Activated CD8-positive, alpha-beta memory T cell treated with anti-CD3 and anti-CD28 coated beads, Interleukin-2, amount 50 U/mL, for 24 hours (primary cell): ENCODE results near the gene MYRFL.
"Not testable (repeated sequence)": the region's sequence is repeated elsewhere in the genome, so short reads cannot be mapped to it uniquely, and the experiment has no call there.

Experiments used
- DNase-seq: peaks from one replicate; pipeline ENCODE4 v3.0.0-alpha.2; 2020; ENCODE audit errors: extremely low read depth

MYRFL gene

DNA sequence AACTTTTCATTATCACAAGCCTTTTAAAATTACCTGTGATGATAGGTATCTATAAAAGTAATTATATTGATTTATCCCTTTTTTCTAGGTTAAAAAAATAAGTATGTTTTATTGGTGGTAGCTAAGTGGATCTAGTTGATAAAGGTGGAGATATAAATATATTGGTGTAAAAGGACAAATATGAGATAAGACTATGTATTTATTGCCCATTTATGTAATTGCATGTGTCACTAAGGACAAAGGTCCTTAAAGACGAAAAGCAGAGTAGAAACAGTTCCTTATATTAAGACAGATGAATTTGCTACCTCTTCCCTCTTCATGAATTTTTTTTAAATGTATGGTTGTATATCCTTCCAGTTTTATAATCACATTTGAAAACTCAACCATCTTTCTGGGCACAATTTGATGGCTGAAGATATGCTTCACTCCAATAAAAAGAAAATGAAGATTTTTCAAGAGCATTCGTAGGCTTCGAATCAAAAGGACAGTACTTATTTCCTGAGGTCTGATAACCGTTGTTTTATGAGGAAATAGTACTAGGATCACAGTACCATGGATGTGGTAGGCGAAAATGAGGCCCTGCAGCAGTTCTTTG lies at the start of gene MYRFL:
Gene MYRFL (plus strand): TSS at position 262 of the 595 bp plus-strand sequence. CDS start 291 bp downstream, at position 553.
- DNase-seq, result no peak

- DNase-seq, result no peak
Observed at GRCh38 chr12:69779928-69780327, 45.1 kb upstream of the MYRFL start.

- no peak for DNase-seq
Observed at GRCh38 chr12:69783365-69783764, 41.7 kb upstream of the MYRFL start.

- no peak for DNase-seq
Observed at GRCh38 chr12:69789351-69789750, 35.7 kb upstream of the MYRFL start.

DNA sequence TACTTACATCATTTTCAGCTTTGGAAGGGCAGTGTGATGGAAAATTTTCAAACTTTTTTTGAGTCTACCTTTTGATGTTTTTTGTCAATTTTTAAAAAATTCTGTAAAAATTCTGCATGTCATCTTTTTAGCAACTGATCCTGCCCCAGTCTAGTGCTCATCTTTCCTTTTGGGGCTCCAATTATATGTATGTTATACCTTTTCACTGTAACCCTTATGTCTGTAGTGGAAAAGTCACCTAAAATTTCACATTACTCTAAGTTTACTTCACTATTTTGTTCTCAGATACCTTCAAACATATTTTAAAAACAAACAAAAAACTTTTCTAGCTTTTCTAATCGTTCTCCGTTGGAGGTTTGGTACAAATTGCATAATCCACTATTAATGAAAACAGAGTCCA lies 32.5 kb upstream of the MYRFL start:
- no peak for DNase-seq

- DNase-seq, result not testable (repeated sequence)
Observed at GRCh38 chr12:69807101-69807897, 17.7 kb upstream of the MYRFL start.

DNA sequence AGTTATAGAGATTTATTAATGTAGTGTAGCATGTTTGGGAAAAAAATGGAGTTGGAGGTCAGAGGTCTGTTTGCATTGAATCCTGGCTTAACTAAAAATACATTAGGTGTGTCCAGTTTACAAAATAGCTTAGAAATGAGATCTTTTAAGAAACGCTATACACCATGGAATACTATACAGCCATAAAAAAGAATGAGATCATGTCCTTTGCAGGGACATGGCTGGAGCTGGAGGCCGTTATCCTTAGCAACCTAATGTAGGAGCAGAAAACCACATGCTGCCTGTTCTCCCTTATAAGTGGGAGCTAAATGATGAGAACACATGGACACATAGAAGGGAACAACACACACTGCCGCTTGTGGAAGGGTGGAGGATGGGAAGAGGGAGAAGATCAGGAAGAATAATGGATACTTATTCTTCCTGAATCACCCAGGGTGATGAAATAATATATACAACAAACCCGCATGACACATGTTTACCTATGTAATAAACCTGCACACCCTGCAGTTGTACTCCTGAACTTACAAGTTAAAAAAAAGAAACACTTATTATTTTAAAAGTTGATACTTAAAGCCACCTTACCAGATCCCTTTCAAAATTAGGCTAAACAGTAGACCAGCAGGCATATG lies 14.0 kb upstream of the MYRFL start:
- no peak for DNase-seq

GRCh38 chr12:69816082-69816481 lies 8.9 kb upstream of the MYRFL start:
- no peak for DNase-seq

GRCh38 chr12:69821032-69821455 lies 4.0 kb upstream of the MYRFL start:
- no peak for DNase-seq

GRCh38 chr12:69821456-69822159 lies 3.4 kb upstream of the MYRFL start:
- DNase-seq, result no peak

- DNase-seq, result no peak
Observed at GRCh38 chr12:69822201-69822860, 2.7 kb upstream of the MYRFL start.

DNA sequence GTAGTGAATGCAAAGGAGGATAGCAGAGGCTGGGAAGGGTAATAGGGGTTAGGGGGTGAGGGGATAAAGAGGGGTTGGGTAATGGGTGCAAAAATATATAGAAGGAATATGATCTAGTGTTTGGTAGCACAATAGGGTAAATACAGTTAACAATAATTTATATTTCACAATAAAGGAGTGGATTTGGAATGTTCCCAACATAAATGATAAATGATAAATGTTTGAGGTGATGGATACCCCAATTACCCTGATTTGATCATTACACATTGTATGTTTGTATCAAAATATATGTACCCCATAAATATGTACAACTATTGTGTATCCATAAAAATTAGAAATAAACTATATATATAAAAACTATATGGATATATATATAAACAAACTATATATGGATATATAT lies 999 bp upstream of the MYRFL start:
- DNase-seq, result no peak

DNA sequence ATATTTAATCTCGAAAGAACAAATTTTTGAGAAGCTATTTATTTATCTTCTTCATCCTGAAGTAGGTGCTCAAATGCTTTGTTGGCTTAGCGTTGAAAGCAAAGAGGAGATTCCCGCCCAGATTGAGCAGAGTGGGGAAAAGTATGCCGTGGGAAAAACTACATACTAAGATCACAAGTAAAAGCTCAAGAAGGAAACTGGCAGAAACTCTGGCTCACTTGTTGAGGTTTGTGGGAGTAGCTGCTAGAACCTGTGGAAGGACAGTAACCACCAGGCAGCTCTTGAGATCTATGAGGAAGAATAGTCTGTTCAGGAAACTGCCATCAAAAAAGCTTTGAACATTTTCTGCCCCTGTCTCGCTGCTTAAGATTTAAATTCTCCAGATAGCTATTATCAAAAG lies 3.9 kb downstream of the MYRFL start:
- DNase-seq, result no peak

DNA sequence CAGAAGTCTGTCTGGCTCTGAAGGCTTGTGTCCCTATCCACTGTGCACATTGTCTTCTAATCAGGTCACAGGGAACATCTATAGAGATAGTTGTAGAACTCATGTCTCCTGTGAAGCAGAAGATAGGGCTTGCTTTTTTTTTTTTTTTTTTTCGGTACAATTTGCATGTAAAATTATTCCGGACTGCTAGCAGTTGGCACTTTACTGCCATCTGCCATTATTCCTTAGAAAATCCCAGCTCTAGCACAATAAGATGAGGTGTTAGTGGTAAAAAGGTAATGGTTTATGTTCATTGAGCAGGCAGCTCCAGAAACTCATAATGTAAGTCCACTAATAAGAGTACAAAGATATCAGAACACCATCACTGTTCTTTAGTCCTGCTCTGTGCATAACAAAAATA lies 8.7 kb downstream of the MYRFL start:
- no peak for DNase-seq

DNA sequence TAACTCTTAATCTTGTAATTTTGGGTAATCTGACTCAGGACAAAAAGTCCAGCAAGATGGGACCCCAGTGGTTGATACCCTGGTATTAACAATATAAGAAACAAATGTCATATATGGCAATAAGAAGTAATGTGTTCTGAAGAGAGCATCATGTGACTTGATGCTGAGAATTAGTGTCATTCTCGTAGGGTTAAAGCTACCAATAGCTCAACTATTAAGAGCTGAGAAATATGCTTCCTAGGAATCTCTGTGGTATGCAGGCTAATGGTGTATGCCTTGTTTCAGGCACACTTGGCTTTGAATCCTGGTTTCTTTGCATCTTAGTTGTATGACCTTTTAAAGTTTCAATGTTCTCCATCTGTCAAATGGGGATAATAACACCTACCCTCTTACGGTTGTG lies 9.1 kb downstream of the MYRFL start:
- no peak for DNase-seq

DNA sequence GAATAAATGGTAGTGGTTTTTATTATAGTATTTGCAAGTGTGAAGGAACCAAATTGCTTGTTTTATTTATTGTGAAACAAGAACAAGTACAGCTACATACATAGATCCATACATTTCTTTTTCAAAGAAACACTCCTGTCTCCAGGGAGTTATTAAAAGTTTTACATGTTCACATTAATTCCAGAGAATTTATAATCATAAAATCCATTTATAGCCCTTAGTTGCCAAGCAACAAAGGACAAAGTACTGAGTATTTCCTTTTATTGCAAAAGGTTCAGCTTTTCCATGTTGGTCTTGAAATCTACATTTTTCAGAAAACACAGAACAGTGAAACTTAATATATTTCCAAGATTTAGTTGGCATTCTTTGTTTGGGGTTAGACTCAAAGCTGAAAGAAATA lies 9.5 kb downstream of the MYRFL start:
- no peak for DNase-seq

DNA sequence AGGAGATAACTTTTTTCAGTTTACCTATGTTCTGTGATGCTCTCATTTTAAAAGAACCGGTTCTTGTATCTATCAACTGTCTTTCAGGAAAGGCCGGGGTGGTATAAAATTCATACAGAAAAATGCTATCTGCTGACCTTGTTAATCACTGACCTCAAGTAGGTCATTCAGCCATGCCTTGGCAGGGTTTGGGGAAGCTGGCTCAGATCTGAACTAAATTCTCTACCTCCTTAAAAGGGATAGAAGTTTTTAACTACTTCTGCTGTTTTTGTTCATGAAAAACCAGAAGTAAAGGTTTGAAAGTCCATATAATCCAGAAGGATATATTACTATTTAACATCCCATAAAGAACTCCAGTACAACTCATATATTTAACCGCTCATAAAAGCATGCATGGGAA lies 10.1 kb downstream of the MYRFL start:
- no peak for DNase-seq

DNA sequence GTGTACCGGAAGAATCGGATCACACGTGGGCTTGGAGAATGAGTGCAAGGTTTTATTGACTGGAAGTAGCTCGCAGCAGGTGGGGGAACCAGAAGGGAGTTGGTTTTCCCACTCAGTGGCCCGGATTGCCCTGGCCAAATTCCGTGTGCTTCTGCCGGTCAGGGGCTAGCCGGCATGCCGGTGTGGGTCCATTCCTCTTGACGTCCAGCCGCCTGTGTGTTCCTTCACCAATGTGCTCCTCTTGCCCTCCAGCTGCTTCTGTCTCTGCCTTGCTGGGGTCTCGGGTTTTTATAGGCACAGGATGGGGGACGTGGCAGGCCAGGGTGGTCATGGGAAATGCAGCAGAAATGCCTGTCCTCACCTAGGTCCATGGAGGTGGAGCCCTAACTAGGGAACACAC lies 11.0 kb downstream of the MYRFL start:
- DNase-seq, result no peak

DNA sequence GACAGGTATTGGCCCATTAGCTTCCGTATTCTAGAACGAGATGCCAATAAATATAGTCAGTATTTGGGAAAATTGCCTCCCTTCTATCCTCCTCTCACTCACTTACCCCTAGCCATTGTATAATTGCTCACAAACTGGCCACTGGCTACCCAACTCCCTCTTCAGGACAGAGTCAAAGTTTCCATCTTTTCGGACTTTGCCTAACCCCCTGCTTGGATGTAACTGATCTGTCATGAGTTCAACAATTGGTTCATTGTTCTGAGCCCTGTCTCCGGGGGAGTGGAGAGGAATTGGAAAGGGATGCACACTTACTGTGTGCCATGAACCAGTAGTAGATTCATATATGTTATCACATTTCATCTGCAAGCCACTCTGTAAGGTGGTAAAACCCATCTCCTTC lies 12.2 kb downstream of the MYRFL start:
- no peak for DNase-seq

DNA sequence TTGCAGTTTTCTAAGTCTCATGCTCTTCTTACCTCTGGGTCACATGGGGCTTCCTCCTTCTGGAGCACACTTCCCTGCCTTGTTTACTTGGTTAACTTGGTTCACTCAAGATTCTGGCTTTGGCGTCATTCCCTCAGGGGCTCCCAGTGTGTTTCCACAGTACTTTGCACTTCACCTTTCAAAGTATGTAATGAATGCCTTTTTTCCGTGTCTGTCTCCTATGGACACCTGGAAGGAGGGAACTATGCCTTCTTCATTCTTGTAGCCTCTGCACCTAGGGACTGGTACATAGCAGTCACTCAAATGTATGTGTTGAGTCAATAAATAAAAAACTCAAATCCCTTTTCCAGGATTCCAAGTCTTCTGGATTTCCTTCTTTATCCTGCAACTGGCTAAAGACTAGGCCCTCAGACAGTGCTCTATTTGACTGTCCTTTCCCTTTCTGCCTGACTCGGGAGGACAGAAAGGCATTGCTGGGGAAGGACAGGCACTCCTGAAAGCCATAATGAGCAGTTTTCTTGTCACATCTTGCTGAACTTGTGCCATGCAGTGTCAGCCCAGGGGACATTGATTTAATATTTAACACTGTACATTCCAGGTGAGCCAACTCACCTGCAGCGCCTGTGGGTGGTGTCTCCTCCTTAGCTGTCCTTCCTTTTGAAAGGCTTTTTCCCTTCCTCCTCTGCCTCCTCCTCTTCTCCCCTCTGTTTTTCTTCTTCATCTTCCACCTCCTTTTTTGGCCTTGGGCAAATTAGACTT lies 12.8 kb downstream of the MYRFL start:
- no peak for DNase-seq

DNA sequence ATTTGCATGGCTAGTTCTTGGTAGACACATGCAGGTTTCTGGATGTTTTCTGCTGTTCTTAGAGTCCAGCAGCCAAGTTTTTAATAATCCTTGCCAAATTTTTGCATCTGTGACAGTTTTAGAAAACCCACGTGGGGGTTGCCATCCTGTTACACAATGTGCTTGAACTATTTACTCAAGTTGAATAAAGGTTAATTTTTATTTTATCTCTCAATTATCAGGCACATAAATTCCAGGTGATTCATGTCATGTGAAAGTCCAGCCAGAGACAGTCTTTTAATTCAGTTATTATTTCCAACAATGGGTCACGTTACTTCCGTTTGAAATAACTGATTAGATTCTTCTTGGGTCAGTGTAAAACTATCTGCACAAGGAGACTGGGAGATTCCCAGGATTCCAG lies 15.7 kb downstream of the MYRFL start:
- no peak for DNase-seq
